WTC11 (cell line): ENCODE data around the gene OCLN. TPM values are rescaled to one million over a fixed set of nuclear protein-coding genes. Genes with fewer than 3 reads are reported as not detected.
A peak's percentile ranks its signal among the peaks of the same experiment; 100 is the strongest.

Experiments
- ATAC-seq: fragments of 200-7000 bp; cut with Tn5 transposase; 2 replicates; pipeline ENCODE4 v1.10.0; 2021; ENCODE audit warnings: mild to moderate bottlenecking, moderate library complexity
- CTCF ChIA-PET: fragments of 300-600 bp; sonication (Branson Sonifier 250); formaldehyde crosslinking; loops from one replicate; lab custom pipeline; 2021; ENCODE audit warnings: antibody characterized with exemption; lab: Charles Lee
- POLR2A ChIA-PET: fragments of 350-600 bp; sonication (Branson Sonifier 250); formaldehyde crosslinking; loops from one replicate; lab custom pipeline; 2021; ENCODE audit warnings: antibody characterized with exemption; lab: Charles Lee
- DNase-seq: peaks from one replicate; pipeline ENCODE4 v3.0.0; 2021; ENCODE audit warnings: low spot score
- H3K27ac Mint-ChIP-seq: 2 replicates; pipeline ENCODE4 v1.8.0; 2021; ENCODE audit warnings: mixed read lengths
- H3K27me3 Mint-ChIP-seq: 2 replicates; pipeline ENCODE4 v1.8.0; 2021; ENCODE audit warnings: low read depth, mild to moderate bottlenecking, moderate library complexity, mixed read lengths
- H3K36me3 Mint-ChIP-seq: 2 replicates; pipeline ENCODE4 v1.8.0; 2021; ENCODE audit warnings: mixed read lengths
- H3K4me1 Mint-ChIP-seq: 2 replicates; pipeline ENCODE4 v1.8.0; 2022; ENCODE audit warnings: mixed read lengths
- H3K4me3 Mint-ChIP-seq: 2 replicates; pipeline ENCODE4 v1.8.0; 2021; ENCODE audit warnings: mild to moderate bottlenecking, moderate library complexity, mixed read lengths
- H3K9me3 Mint-ChIP-seq: 2 replicates; pipeline ENCODE4 v1.8.0; 2021; ENCODE audit warnings: mixed read lengths
- AR ChIP-seq: fragments of 250-450 bp; sonication (Bioruptor Pico); IDR thresholded peaks from 2 replicates; pipeline ENCODE4 v1.9.0; 2021; ENCODE audit warnings: mild to moderate bottlenecking
- CREM ChIP-seq: sonication (generic); formaldehyde crosslinking; IDR thresholded peaks from 2 replicates; pipeline ENCODE4 v1.8.1; 2022; ENCODE audit warnings: mild to moderate bottlenecking, missing genetic modification reagents, moderate library complexity
- E2F5 ChIP-seq: sonication (generic); formaldehyde crosslinking; IDR thresholded peaks from 2 replicates; pipeline ENCODE4 v1.8.1; 2022; ENCODE audit warnings: mild to moderate bottlenecking, moderate library complexity, missing genetic modification reagents
- GABPB1 ChIP-seq: sonication (generic); formaldehyde crosslinking; IDR thresholded peaks from 2 replicates; pipeline ENCODE4 v1.8.1; 2023; ENCODE audit warnings: mild to moderate bottlenecking, missing genetic modification reagents
- HMGA2 ChIP-seq: fragments of 250-450 bp; sonication (Bioruptor Pico); IDR thresholded peaks from 2 replicates; pipeline ENCODE4 v1.4.0; 2021; ENCODE audit warnings: mild to moderate bottlenecking, moderate library complexity
- HMGXB4 ChIP-seq: sonication (generic); formaldehyde crosslinking; IDR thresholded peaks from 2 replicates; pipeline ENCODE4 v1.8.1; 2023; ENCODE audit warnings: mild to moderate bottlenecking, moderate library complexity, missing genetic modification reagents
- IRF2 ChIP-seq: sonication (generic); formaldehyde crosslinking; IDR thresholded peaks from 2 replicates; pipeline ENCODE4 v1.8.0; 2022; ENCODE audit warnings: low read depth, missing genetic modification reagents, borderline replicate concordance
- JUN ChIP-seq: sonication (generic); formaldehyde crosslinking; IDR thresholded peaks from 2 replicates; pipeline ENCODE4 v1.8.0; 2023; ENCODE audit warnings: mild to moderate bottlenecking, missing genetic modification reagents
- NFATC4 ChIP-seq: fragments of 250-450 bp; sonication (Bioruptor Pico); IDR thresholded peaks from 2 replicates; pipeline ENCODE4 v1.9.0; 2021; ENCODE audit warnings: mild to moderate bottlenecking
- NR1H2 ChIP-seq: sonication (generic); formaldehyde crosslinking; IDR thresholded peaks from 2 replicates; pipeline ENCODE4 v1.9.0; 2021; ENCODE audit warnings: mild to moderate bottlenecking, moderate library complexity, missing genetic modification reagents
- SMAD3 ChIP-seq: sonication (generic); formaldehyde crosslinking; IDR thresholded peaks from 2 replicates; pipeline ENCODE4 v1.8.0; 2022; ENCODE audit warnings: missing genetic modification reagents, mild to moderate bottlenecking, borderline replicate concordance
- SP1 ChIP-seq: sonication (generic); formaldehyde crosslinking; conservative IDR thresholded peaks from 2 replicates; pipeline ENCODE4 v1.8.1; 2022; ENCODE audit warnings: missing genetic modification reagents
- TP53 ChIP-seq: sonication (generic); formaldehyde crosslinking; IDR thresholded peaks from 2 replicates; pipeline ENCODE4 v1.8.1; 2023; ENCODE audit warnings: mild to moderate bottlenecking, missing genetic modification reagents
- ZBTB43 ChIP-seq: sonication (generic); formaldehyde crosslinking; IDR thresholded peaks from 2 replicates; pipeline ENCODE4 v1.8.1; 2023; ENCODE audit warnings: mild to moderate bottlenecking, missing genetic modification reagents
- ZNF232 ChIP-seq: sonication (generic); formaldehyde crosslinking; IDR thresholded peaks from 2 replicates; pipeline ENCODE4 v1.8.0; 2022; ENCODE audit warnings: mild to moderate bottlenecking, missing genetic modification reagents
- ZNF317 ChIP-seq: sonication (generic); formaldehyde crosslinking; IDR thresholded peaks from 2 replicates; pipeline ENCODE4 v1.8.1; 2023; ENCODE audit warnings: low read depth, mild to moderate bottlenecking, moderate library complexity, missing genetic modification reagents, borderline replicate concordance
- ZNF671 ChIP-seq: fragments of 250-450 bp; sonication (Bioruptor Pico); IDR thresholded peaks from 2 replicates; pipeline ENCODE4 v1.8.0; 2021; ENCODE audit warnings: mild to moderate bottlenecking
- total RNA-seq: library from RNA; stranded (reverse); gene quantifications from 3 replicates; pipeline ENCODE4 v1.2.3, GENCODE V29; 2021
- TF ChIP-seq, protein P1 (sequence below): sonication (generic); formaldehyde crosslinking; IDR thresholded peaks from 2 replicates; pipeline ENCODE4 v1.8.0; 2022; ENCODE audit warnings: mild to moderate bottlenecking, missing genetic modification reagents
- TF ChIP-seq, protein P2 (sequence below): sonication (generic); formaldehyde crosslinking; IDR thresholded peaks from 2 replicates; pipeline ENCODE4 v1.8.0; 2022; ENCODE audit warnings: mild to moderate bottlenecking, missing genetic modification reagents

The OCLN gene
- total RNA-seq, 1 experiment from 2014 or later: 58.3 TPM

GRCh38 chr5:69484891-69485290, 7.7 kb upstream of the OCLN start:
- Mint-ChIP-seq H3K36me3 (no peaks in the 10 kb centered on the region), H3K27ac (no peak overlapping the region), H3K9me3 (no peaks in the 10 kb centered on the region), H3K4me1 (peaks cover 13% of the 10 kb centered on the region), H3K4me3 (no peak overlapping the region), H3K27me3 (no peaks in the 10 kb centered on the region)
- no peak for DNase-seq
- ChIA-PET CTCF (no interaction called here), POLR2A (no interaction called here)
- TF ChIP-seq, protein P1, sequence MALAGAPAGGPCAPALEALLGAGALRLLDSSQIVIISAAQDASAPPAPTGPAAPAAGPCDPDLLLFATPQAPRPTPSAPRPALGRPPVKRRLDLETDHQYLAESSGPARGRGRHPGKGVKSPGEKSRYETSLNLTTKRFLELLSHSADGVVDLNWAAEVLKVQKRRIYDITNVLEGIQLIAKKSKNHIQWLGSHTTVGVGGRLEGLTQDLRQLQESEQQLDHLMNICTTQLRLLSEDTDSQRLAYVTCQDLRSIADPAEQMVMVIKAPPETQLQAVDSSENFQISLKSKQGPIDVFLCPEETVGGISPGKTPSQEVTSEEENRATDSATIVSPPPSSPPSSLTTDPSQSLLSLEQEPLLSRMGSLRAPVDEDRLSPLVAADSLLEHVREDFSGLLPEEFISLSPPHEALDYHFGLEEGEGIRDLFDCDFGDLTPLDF: no peak
- TF ChIP-seq GABPB1 (CRISPR knock-in tag): 0 out of 2 replicates have a peak, but pooled peaks have one; percentile 22
- no peak for ATAC-seq

DNA sequence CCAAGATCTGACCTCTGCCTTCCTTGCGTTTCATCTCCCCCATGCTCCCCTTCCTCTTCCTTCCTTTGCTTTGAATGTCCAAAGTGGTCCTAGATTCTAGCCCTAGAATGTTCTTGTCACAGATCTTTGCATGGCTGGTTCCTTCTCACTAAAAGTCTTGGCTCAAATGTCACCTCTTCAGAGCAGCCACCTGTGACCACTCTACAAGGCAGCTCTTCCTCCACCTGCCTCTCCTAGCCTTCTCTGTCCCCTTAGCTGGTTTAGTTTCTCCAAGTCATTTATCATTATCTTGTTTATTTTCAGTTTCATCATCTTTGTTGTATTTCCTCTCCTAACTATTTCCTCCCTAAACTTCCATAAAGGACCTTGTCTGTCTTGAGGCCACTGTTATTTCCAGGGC, 7.1 kb upstream of the OCLN start:
- POLR2A ChIA-PET: interaction anchor here (0.5 kb wide), 1 partner anchor 257 kb away, joined by 3 read pairs; no protein-coding TSS in a partner anchor
- Mint-ChIP-seq H3K9me3 (no peaks in the 10 kb centered on the region), H3K4me1 (peaks cover 13% of the 10 kb centered on the region), H3K27me3 (no peaks in the 10 kb centered on the region), H3K4me3 (no peak overlapping the region), H3K36me3 (no peaks in the 10 kb centered on the region), H3K27ac (peak overlapping the region; percentile 30)
- TF ChIP-seq TP53 (CRISPR knock-in tag) (no peak), NR1H2 (CRISPR knock-in tag) (no peak), NFATC4 (no peak), AR (CRISPR knock-in tag) (no peak), E2F5 (CRISPR knock-in tag) (no peak), HMGXB4 (no peak), ZNF317 (CRISPR knock-in tag) (no peak), SP1 (no peak), ZNF671 (CRISPR knock-in tag) (no peak), SMAD3 (no peak), CREM (CRISPR knock-in tag) (no peak), HMGA2 (CRISPR knock-in tag) (no peak), ZBTB43 (CRISPR knock-in tag) (no peak), ZNF232 (CRISPR knock-in tag) (no peak), IRF2 (CRISPR knock-in tag) (no peak), JUN (no peak)
- TF ChIP-seq, protein P2, sequence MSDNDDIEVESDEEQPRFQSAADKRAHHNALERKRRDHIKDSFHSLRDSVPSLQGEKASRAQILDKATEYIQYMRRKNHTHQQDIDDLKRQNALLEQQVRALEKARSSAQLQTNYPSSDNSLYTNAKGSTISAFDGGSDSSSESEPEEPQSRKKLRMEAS: no peak
- CTCF ChIA-PET: no interaction called here
- DNase-seq (no peak), ATAC-seq (no peak)
